Lower lobe of right lung (tissue), 2 donors: Measurements from ENCODE around the gene BCL2L11. TPM values are rescaled to one million over a fixed set of nuclear protein-coding genes. Genes with fewer than 3 reads are reported as not detected.

Source experiments
- ATAC-seq, 2 donors: fragments of 200-7000 bp; cut with Tn5 transposase; one replicate each; pipeline ENCODE4 v1.9.1; 2020 to 2022; ENCODE audit warnings: mild to moderate bottlenecking in 2 of 2, moderate library complexity in 2 of 2
- DNase-seq: peaks from one replicate; pipeline ENCODE4 v3.0.0-alpha.2; 2020
- H3K27ac ChIP-seq: fragments of 200-600 bp; one replicate; pipeline ENCODE4 v1.8.0; 2022
- H3K27me3 ChIP-seq: fragments of 200-600 bp; one replicate; pipeline ENCODE4 v1.8.0; 2022; ENCODE audit warnings: low read depth
- H3K36me3 ChIP-seq: fragments of 200-600 bp; one replicate; pipeline ENCODE4 v1.8.0; 2022; ENCODE audit warnings: mild to moderate bottlenecking
- H3K4me1 ChIP-seq: fragments of 200-600 bp; one replicate; pipeline ENCODE4 v1.8.0; 2022
- H3K4me3 ChIP-seq: fragments of 200-600 bp; one replicate; pipeline ENCODE4 v1.8.0; 2022; ENCODE audit warnings: mild to moderate bottlenecking
- H3K9me3 ChIP-seq: fragments of 200-600 bp; one replicate; pipeline ENCODE4 v1.8.0; 2022
- intact Hi-C: fragments of 100-400 bp; cut with DNase I; formaldehyde crosslinking; loops from one replicate; pipeline ENCODE4 v1.11.0; 2022
- total RNA-seq: library from RNA; stranded (reverse); fragmentation: NEBNext Ultra II Directional; extraction: Animal tissue kit (Norgen Biotek cat#: 25700); gene quantifications from one replicate; pipeline ENCODE4 v1.2.1, GENCODE V29; 2021
- TF ChIP-seq, protein P1 (sequence below): fragments of 200-600 bp; IDR thresholded peaks from one replicate; pipeline ENCODE4 v1.8.0; 2022; ENCODE audit warnings: antibody characterized with exemption, mild to moderate bottlenecking
- donor health status: DM: no; HTN: yes; CAD: no; lungs with severe emphysema.

Gene BCL2L11
- total RNA-seq, 1 donor from 2014 or later, result 23.7 TPM

GRCh38 chr2:111178730-111179405 is 58.2 kb downstream of the BCL2L11 start:
- ATAC-seq (peak; percentile 11 to 14), DNase-seq (no peak)
- Histone ChIP-seq H3K4me3 (no peak overlapping the region), H3K36me3 (no peaks in the 10 kb centered on the region), H3K27me3 (no peaks in the 10 kb centered on the region), H3K27ac (no peak overlapping the region), H3K9me3 (no peaks in the 10 kb centered on the region), H3K4me1 (peaks cover 4% of the 10 kb centered on the region)
- TF ChIP-seq, protein P1, sequence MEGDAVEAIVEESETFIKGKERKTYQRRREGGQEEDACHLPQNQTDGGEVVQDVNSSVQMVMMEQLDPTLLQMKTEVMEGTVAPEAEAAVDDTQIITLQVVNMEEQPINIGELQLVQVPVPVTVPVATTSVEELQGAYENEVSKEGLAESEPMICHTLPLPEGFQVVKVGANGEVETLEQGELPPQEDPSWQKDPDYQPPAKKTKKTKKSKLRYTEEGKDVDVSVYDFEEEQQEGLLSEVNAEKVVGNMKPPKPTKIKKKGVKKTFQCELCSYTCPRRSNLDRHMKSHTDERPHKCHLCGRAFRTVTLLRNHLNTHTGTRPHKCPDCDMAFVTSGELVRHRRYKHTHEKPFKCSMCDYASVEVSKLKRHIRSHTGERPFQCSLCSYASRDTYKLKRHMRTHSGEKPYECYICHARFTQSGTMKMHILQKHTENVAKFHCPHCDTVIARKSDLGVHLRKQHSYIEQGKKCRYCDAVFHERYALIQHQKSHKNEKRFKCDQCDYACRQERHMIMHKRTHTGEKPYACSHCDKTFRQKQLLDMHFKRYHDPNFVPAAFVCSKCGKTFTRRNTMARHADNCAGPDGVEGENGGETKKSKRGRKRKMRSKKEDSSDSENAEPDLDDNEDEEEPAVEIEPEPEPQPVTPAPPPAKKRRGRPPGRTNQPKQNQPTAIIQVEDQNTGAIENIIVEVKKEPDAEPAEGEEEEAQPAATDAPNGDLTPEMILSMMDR, result no peak
- intact Hi-C loops, result no loop called here

DNA sequence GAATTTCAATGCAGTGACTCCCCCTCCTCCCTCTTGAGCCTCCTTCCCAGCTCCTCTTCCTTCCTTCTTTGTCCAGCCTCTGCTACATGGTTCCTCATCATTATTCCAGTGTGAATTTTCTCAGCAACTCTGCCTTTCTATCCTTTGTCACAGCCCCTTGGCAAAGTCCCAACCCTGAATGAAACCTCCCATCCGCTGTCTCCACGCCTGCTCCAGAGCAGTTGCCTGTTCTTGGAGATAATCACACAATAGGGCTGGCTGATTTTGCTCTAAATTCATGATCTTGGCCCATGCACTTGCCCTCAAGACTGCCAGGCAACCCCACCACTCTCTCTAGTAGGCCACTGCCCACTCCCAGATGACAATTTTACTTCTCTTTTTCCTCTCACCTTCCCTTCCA is 61.4 kb downstream of the BCL2L11 start:
- TF ChIP-seq, protein P1, result no peak
- no peaks in the 10 kb centered on the region for H3K36me3 ChIP-seq
- H3K4me3 ChIP-seq, result no peak overlapping the region
- no peak overlapping the region for H3K27ac ChIP-seq
- H3K9me3 ChIP-seq, result no peaks in the 10 kb centered on the region
- no peak for DNase-seq
- H3K27me3 ChIP-seq, result no peaks in the 10 kb centered on the region
- peaks cover 11% of the 10 kb centered on the region for H3K4me1 ChIP-seq
- intact Hi-C loops, result no loop called here
- ATAC-seq, result no peak

GRCh38 chr2:111182740-111183139 is 62.0 kb downstream of the BCL2L11 start:
- no peaks in the 10 kb centered on the region for H3K9me3 ChIP-seq
- no peaks in the 10 kb centered on the region for H3K27me3 ChIP-seq
- H3K4me1 ChIP-seq, result peaks cover 11% of the 10 kb centered on the region
- TF ChIP-seq, protein P1, result no peak
- ATAC-seq (no peak), DNase-seq (no peak)
- H3K27ac ChIP-seq, result no peak overlapping the region
- intact Hi-C loops, result no loop called here
- no peak overlapping the region for H3K4me3 ChIP-seq
- no peaks in the 10 kb centered on the region for H3K36me3 ChIP-seq

- no peaks in the 10 kb centered on the region for H3K36me3 ChIP-seq
- peak; percentile 68 to 74 for ATAC-seq
- no peaks in the 10 kb centered on the region for H3K27me3 ChIP-seq
- no peak for DNase-seq
- H3K9me3 ChIP-seq, result no peaks in the 10 kb centered on the region
- peak overlapping the region; percentile 65 for H3K27ac ChIP-seq
- TF ChIP-seq, protein P1, result no peak
- intact Hi-C loops, result no loop called here
- peaks cover 11% of the 10 kb centered on the region for H3K4me1 ChIP-seq
- no peak overlapping the region for H3K4me3 ChIP-seq
Measured at GRCh38 chr2:111184725-111185310, 64.1 kb downstream of the BCL2L11 start.

DNA sequence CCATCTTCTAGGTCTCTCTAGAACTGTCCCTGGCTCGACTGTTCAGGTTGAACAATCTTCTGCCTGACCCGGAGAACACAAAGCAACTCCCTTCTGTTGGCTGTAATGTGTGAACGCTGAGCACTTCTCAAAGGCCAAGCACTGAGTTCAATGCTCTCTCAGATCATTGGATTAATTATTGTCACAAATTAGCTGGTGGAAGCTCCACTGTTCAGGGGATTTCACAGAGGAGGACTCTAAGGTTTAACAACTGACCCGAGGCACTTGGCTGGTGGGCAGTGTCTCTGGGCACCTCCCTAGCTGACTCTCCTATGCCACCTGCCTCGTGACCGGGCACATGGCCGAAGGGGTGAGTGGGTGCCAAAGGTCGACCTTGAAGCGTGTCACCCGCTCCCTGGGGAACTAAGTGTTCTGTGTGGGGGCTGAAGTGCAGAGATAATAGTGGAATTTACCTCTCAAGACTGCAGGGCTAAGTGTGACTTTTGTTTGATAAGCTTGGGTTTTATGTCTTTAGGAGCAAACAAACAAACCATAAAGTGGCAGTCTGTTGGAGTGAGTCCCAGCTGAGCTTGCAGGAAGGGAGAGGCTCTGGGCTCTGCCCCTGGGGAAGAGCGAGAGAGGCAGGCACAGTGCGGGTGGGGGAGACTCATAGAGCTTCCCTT is 64.8 kb downstream of the BCL2L11 start:
- Histone ChIP-seq H3K36me3 (no peaks in the 10 kb centered on the region), H3K27ac (peak overlapping the region; percentile 65), H3K27me3 (no peaks in the 10 kb centered on the region), H3K4me3 (no peak overlapping the region), H3K4me1 (peaks cover 11% of the 10 kb centered on the region), H3K9me3 (no peaks in the 10 kb centered on the region)
- ATAC-seq, result peak; percentile 87 to 92
- TF ChIP-seq, protein P1, result no peak
- peak; percentile 86 for DNase-seq
- intact Hi-C loops, result no loop called here
